Adrenal gland (tissue), 5 donors: ENCODE results near the gene HOXC6.

Experiments used
- POLR2A ChIP-seq, 2 donors: fragments of 450-650 bp; IDR thresholded peaks; one replicate each; pipeline ENCODE4 v1.6.1; 2017; ENCODE audit warnings: antibody characterized with exemption in 2 of 2, mild to moderate bottlenecking in 2 of 2, moderate library complexity in 1 of 2
- TF ChIP-seq, protein P1 (sequence below), 6 experiments: fragments of 450-650 bp in 4 of 6; fragments of 200-600 bp in 2 of 6; sonication (generic) in 1 of 6; IDR thresholded peaks; 1 replicate in 5 of 6; 2 replicates in 1 of 6; pipeline versions ENCODE4 v1.5.1 to v1.8.0; 2016 to 2021; ENCODE audit warnings: antibody characterized with exemption in 6 of 6, mild to moderate bottlenecking in 2 of 6, moderate library complexity in 1 of 6
- donor health status: DM: no; HTN: no; CAD: no.

DNA sequence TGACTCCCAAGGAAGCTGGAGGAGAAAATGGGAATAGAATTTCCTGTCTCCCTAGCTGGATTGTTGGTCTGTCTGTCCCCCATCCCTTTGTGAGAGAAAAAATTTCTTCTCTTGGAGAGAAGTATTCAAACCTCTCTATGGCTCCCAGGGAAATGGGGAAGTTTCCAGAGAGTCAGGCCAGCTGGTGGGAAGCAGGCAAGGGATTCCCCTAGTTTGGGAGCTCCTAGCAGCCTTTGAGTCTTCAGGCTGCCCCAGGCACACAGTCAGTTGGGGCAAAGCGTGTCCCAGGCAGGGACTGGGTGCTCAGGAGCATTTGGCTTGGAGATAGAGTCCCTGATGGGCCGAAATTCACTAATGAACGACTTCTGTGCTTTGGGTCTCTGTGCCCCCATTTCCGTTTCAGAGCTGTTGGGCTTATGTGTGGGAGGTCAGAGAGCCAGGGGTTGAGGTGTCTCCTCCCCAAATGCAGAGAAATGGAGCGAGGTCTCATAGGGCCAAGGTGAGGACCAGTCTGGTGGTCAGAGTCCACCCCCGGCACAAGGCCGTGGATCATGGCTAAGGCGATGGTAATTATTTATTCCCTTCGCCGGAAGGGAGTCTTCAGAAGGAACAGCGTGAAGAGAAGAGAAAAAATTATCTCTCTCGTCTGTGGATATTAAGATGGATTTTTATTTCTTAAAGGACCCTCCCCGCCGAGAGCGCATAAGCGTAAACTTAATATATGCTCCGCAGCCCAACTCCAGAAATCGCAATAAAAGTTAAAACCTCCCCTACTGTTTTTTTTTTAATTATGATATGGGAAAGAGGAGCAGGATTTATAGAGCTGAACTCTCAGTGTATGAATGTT is 34.9 kb upstream of the HOXC6 start:
- no peak for TF ChIP-seq POLR2A (IDR thresholded peaks at IDR 0.05)
- TF ChIP-seq, protein P1, sequence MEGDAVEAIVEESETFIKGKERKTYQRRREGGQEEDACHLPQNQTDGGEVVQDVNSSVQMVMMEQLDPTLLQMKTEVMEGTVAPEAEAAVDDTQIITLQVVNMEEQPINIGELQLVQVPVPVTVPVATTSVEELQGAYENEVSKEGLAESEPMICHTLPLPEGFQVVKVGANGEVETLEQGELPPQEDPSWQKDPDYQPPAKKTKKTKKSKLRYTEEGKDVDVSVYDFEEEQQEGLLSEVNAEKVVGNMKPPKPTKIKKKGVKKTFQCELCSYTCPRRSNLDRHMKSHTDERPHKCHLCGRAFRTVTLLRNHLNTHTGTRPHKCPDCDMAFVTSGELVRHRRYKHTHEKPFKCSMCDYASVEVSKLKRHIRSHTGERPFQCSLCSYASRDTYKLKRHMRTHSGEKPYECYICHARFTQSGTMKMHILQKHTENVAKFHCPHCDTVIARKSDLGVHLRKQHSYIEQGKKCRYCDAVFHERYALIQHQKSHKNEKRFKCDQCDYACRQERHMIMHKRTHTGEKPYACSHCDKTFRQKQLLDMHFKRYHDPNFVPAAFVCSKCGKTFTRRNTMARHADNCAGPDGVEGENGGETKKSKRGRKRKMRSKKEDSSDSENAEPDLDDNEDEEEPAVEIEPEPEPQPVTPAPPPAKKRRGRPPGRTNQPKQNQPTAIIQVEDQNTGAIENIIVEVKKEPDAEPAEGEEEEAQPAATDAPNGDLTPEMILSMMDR (IDR thresholded peaks at IDR 0.05) = no peak
